Inferior parietal cortex (tissue), 1 donor: Measurements from ENCODE around the gene DVL2.
"Not testable (repeated sequence)": the region's sequence is repeated elsewhere in the genome, so short reads cannot be mapped to it uniquely, and the experiment has no call there.

Experiments used
- DNase-seq: peaks from one replicate; pipeline ENCODE4 v3.0.0-alpha.2; 2016; ENCODE audit errors: extremely low spot score

The DVL2 gene

DNA sequence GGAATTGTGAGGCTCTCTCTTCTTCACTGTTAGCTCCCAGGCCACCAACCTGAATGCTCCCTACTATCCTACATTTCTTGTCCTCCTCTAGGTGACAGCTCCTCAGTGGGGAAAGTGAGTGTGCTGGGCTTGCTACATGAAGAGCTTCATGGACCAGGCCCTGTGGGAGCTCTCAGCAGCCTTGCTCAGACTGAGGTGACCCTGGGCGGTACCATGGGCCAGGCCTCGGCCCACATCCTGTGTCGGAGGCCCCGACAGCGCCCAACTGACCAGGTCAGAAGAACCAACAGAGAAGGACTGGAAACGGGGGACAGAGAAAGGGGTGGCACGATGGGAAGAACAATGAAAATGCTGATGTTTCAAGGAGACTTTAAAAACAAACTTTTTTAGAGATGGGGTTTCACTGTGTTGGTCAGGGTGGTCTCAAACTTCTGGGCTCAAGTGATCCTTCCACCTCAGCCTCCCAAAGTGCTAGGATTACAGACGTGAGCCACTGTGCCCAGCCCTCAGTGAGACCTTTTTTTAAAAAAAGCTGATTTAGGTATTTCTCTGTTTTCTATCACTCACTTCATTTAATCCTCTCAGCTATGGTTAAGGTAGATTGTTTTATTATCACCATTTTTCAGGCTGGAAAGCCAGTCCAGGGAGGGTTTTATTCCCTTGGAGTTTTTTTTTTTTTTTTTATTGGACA is 22.6 kb upstream of the DVL2 start:
- DNase-seq = no peak

DNA sequence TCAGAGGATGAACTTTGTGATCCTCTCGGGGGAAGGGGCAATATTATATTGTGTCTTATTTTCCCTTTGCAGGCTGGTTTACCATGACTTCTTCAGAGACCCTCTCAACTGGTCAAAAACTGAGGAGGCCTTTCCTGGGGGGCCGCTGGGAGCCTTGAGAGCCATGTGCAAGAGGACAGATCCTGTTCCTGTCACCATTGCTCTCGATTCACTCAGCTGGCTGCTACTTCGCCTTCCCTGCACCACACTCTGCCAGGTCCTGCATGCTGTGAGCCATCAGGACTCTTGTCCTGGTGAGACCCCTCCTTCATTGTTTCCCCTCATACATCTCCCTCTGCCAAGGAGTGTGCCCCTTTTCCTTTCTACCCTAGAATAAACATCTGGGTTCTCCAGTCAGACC is 20.2 kb upstream of the DVL2 start:
- no peak for DNase-seq

DNA sequence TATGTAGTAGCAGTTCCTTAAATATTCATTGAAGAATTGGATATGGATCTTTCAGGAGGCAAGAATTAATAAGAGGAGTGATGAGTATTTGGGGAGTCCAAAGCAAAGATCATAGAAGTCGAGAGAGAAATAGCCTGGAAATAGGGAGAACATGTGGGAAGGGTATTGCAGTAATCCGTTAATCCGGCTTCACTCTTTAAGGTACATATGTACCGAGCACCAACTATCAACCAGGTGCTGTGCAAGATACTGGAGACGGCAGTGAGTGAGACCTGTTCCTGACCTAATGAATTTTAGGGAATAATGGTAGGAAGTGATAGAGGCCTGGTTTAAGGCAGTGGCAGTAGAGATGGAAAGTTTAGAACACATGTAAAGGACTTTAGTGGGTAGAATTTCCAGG is 18.8 kb upstream of the DVL2 start:
- DNase-seq = no peak

DNA sequence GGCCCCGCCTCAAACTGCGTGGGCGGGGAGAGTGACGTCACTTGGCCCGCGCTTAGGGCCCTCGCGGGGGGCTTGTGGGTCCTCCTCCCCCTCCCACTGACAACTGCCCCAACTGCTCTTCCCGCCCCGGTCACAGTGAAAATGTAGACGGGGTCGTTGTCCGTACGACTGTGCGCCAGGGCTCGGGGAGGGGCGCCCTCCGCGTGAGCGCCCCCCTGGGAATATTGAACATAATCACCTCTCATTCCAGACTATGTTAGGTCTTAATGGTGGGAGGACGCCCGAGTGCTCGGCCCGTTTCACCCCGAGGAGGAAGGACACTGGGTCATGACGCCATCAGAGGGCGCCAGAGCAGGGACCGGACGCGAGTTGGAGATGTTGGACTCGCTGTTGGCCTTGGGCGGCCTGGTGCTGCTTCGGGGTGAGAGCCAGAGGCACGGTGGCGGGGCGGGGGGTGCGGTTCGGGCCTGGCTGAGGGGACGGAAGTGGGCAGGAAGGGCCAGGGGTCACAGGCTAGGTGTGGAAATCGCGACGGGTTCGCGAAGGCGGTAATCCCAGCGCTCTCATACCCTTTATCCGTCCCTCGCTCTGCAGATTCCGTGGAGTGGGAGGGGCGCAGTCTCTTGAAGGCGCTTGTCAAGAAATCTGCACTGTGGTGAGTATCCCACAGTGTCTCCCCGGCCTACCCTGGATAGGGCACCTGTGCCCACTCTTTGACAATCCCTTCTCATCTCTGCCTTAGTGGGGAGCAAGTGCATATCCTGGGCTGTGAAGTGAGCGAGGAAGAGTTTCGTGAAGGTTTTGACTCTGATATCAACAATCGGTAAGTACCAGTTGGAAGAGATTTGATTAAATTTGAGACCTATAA is 18.1 kb upstream of the DVL2 start, which contains the start of gene ELP5:
TSS of gene ELP5 (plus strand) at position 40 of the 868 bp plus-strand sequence. CDS start at position 376, 336 bp downstream.
- DNase-seq = peak; percentile 89

DNA sequence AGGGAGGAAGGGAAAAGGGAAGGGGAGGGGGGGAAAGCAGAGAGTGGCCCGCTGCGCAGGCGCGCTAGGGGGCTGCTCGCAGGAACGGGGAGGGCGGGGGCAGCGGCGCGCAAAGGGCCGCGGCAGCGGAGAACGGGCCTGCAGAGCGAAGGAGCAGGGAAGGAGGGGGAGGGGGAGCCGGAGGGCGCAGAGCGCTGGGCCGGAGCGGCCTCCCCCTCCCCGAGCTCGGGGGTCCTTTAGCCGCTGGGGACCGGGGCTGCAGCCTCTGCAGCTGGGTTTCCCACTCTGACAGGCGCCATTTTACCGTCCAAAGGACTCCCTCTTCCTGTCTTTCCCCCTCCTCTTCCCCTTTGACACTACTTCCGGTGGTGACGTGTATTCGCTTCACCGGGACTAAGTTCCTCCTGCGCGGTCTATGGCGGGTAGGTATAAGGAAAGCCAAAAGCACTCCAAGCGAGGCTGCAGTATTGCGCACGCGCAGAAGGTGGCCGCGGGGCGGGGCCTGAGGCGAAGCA is 17.4 kb upstream of the DVL2 start, which contains the start of gene CTDNEP1:
TSS of gene CTDNEP1 (minus strand) at position 74 of the 515 bp plus-strand sequence. CDS start 438 bp downstream, outside the sequence.
- DNase-seq = peak; percentile 99

- DNase-seq = no peak
These were observed 16.6 kb upstream of the DVL2 start for GRCh38 chr17:7250695-7251627.

DNA sequence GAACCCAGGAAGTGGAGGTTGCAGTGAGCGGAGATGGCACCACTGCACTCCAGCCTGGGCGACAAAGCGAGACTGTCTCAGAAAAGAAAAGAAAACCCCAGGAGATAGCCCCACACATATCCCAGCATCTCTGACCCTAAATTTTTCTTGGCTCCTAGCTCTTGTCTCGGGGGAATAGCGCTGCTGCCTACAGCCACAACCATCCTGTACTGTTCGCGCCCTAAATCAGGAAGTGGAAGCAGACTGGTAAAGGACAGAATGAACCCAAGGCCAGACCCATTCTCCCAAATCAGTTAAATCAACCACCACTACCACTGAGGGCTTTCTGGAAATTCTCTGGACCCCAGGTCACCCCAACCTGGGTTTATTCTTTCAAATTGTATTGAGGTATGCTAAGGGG is 15.5 kb upstream of the DVL2 start:
- no peak for DNase-seq

- no peak for DNase-seq
These were observed 14.9 kb upstream of the DVL2 start for GRCh38 chr17:7249214-7249613.

DNA sequence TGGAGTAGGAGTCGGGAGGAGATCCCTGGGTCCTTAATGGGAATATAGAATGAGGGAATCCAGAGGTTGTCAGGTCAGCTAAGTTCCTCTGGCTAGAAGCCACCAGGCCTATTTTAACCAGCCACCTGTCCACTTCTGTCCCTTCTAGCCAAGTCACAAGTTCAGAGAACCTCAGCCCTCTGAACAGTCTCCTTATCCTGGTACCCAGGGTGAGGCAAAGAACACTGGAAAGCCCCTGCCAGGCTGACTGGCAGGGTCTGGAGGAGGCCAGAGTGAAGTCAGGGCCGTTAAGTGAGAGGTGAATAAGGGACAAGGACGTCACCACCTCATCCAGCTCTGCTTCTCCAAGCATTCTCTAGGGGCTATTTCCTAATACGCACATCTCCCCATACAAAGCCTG is 14.5 kb upstream of the DVL2 start:
- no peak for DNase-seq

DNA sequence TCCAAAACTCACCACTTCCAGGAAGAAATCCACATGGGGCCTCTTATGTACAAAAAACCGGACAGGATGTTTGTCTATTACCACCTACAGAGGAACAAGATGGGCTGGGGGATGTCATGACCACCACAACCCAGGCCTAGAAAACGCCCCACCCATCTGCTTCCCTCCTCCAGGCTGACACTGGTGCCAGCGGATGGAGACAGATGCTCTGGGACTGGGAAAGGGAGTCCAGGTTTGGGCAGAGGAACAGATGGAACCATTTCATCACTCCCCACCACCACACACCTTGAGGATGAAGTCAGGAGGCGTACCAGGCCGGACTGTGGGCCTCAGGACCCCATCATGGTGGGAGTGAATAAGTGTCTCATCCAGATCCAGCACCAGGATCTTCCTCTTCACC is 12.5 kb upstream of the DVL2 start:
- DNase-seq = no peak

- DNase-seq = not testable (repeated sequence)
These were observed 9.5 kb upstream of the DVL2 start for GRCh38 chr17:7243838-7244237.

GRCh38 chr17:7243453-7243729 is 9.1 kb upstream of the DVL2 start:
- no peak for DNase-seq

- peak; percentile 97 for DNase-seq
These were observed 8.6 kb upstream of the DVL2 start for GRCh38 chr17:7242717-7243452.

- peak; percentile 92 for DNase-seq
These were observed 7.7 kb upstream of the DVL2 start, which contains the start of gene GABARAP for GRCh38 chr17:7241783-7242716. GABARAP (minus strand) TSS chr17:7242449; CDS start chr17:7242330, 119 bp downstream.

DNA sequence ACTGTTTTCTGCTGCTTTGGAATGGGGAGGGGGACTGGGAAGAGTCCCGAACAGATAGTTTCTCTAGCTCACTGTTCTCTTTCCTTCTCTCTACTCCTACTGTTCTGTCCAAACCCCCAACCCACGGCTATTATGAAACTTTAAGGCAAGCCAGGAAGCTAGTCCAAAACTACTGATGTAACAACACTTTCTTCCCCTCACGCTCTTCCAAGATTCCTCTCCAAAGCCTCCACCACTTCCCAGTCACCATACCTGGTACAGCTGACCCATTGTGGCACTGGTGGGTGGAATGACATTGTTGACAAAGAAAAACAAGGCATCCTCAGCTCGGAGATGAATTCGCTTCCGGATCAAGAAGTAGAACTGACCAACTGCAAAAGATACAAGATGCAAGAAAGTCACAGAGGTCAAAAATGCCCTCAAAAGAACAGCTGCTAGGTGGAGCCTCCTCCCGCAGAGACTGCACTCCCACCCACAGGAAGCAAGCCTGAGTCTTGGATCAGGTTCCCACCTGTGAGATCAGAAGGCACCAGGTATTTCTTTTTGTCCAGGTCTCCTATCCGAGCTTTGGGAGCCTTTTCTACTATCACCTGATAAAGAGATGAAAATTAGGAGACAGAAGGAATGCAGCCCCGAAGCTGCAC is 6.9 kb upstream of the DVL2 start:
- DNase-seq = no peak

GRCh38 chr17:7240375-7240774 is 6.1 kb upstream of the DVL2 start:
- no peak for DNase-seq

DNA sequence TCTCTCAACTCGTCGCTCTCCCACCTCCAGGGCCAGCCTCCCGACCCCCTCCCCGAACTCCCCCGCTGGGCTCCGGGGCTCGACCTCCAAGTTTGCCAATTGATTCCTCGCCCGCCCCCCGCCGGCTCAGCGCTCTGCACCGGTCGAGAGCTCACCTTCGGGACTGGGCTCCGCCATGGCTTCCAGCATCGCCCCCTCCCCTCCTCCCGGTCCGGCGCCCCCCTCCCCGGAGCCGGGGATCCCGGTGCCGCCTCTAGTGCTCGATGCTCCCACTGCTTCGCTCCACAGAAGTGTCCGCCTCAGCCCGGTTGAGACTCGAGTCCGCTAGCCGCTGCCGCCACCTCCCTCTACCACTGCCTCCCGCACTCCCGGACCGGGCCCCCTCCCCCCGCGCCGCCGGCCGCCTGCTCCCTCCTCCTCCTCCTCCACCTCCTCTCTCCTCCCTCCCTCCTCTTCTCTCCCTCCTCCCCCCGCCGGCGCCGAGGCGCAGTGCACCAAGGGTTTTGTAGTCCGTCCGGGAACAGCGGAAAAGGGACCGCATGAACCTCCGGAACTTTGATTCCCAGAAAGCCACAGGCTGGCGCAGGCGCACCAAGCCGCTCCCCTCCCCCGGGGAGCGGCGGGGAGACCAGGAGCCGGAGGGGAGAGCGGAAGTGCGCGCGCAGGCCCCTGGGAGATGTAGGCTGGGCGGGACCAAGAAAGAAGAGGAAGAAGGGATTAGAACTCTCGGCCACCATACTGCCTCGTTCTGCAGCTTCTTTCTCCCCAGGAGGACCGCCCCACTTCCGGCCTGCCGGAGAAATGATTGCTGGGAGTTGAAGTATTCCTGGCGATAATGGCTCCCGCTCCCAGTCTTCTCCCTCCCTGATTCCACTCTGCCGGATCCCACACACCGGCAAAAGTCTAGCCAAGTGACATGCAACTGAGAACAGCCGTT is 5.0 kb upstream of the DVL2 start, which contains the start of gene PHF23:
TSS of gene PHF23 (minus strand) at position 367 of the 937 bp plus-strand sequence. CDS start at position 189, 178 bp downstream.
- peak; percentile 99 for DNase-seq
